ENCODE data around the gene GAREM1. TPM values are rescaled to one million over a fixed set of nuclear protein-coding genes. Genes with fewer than 3 reads are reported as not detected.

Gene GAREM1
- total and polyA plus RNA-seq, 2 experiments from 2014 or later: 6.9 to 7.1 TPM

DNA sequence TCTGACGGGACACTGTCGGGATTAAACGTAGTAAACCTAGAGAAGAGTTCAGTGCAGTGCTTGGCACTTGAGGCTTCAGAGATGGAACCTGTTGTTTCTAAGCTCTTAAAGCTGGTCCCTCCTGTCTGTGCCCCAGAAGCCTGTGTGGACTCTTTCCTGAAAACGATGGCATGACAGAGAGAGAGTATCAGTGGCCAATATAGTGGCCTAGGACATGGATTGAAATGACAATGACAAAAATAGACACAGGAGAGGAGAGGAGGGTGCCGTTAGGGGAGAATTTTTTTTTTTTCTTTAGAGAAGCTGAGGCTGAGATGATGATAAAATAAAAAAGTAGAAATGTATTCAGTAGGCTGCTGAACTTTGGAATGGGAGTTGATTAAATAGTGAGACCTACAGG lies 138.0 kb downstream of the GAREM1 start:
- no peaks in the 10 kb centered on the region for H3K9me2 ChIP-seq (replicated peaks; ENCODE audit: insufficient read depth)
- H3K9me3 ChIP-seq (ENCODE audit: low read depth): no peaks in the 10 kb centered on the region
- H4K20me1 ChIP-seq (ENCODE audit: insufficient read depth, poor library complexity, severe bottlenecking): no peaks in the 10 kb centered on the region
- H3K79me2 ChIP-seq: no peaks in the 10 kb centered on the region
- no peaks in the 10 kb centered on the region for H3K36me3 ChIP-seq (replicated peaks; ENCODE audit: insufficient read depth, low read depth)
- no peaks in the 10 kb centered on the region for H3K4me1 ChIP-seq (ENCODE audit: insufficient read depth)
- no peak overlapping the region for H3K27ac ChIP-seq
- no peak overlapping the region for H3K4me3 ChIP-seq
- TF ChIP-seq EZH2phosphoT487 (IDR thresholded peaks at IDR 0.05; ENCODE audit: low read depth, severe bottlenecking, unreplicated experiment): no peak
- TF ChIP-seq EZH2 (IDR thresholded peaks at IDR 0.05; ENCODE audit: borderline replicate concordance): no peak
- TF ChIP-seq, protein P1, sequence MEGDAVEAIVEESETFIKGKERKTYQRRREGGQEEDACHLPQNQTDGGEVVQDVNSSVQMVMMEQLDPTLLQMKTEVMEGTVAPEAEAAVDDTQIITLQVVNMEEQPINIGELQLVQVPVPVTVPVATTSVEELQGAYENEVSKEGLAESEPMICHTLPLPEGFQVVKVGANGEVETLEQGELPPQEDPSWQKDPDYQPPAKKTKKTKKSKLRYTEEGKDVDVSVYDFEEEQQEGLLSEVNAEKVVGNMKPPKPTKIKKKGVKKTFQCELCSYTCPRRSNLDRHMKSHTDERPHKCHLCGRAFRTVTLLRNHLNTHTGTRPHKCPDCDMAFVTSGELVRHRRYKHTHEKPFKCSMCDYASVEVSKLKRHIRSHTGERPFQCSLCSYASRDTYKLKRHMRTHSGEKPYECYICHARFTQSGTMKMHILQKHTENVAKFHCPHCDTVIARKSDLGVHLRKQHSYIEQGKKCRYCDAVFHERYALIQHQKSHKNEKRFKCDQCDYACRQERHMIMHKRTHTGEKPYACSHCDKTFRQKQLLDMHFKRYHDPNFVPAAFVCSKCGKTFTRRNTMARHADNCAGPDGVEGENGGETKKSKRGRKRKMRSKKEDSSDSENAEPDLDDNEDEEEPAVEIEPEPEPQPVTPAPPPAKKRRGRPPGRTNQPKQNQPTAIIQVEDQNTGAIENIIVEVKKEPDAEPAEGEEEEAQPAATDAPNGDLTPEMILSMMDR (IDR thresholded peaks at IDR 0.05; ENCODE audit: poor library complexity): no peak
- DNase-seq (ENCODE audit: low spot score): no peak
- H2AFZ ChIP-seq: no peak overlapping the region
- no peaks in the 10 kb centered on the region for H3K27me3 ChIP-seq
- WGBS (ENCODE audit: low lambda C conversion rate, missing lambda C conversion rate): 93% methylated on average over 5 of the region's 5 CpGs
- H3K4me2 ChIP-seq: no peak overlapping the region

DNA sequence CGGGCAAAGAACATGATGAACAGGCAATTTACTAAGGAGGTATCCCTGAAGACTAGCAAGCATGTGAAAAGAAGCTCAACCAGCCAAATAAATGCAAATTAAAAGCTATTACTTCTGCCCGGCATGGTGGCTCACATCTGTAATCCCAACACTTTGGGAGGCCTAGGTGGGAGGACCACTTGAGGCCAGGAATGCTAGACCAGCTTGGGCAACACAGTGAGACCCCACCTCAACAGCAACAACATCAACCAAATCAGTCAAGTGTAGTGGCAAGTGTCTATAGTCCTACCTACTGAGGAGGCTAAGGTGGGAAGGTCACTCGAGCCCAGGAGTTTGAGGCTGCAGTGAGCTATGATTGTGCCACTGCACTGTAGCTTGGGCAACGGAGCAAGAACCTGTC lies 141.7 kb downstream of the GAREM1 start:
- Histone ChIP-seq H3K27ac (no peak overlapping the region), H3K4me2 (no peak overlapping the region), H3K9me2 (replicated peaks; ENCODE audit: insufficient read depth) (no peaks in the 10 kb centered on the region), H3K9me3 (ENCODE audit: low read depth) (no peaks in the 10 kb centered on the region), H3K4me1 (ENCODE audit: insufficient read depth) (no peaks in the 10 kb centered on the region), H3K79me2 (no peaks in the 10 kb centered on the region), H3K4me3 (no peak overlapping the region), H3K36me3 (replicated peaks; ENCODE audit: insufficient read depth, low read depth) (no peaks in the 10 kb centered on the region), H2AFZ (no peak overlapping the region), H3K27me3 (no peaks in the 10 kb centered on the region), H4K20me1 (ENCODE audit: insufficient read depth, poor library complexity, severe bottlenecking) (no peaks in the 10 kb centered on the region)
- no peak for TF ChIP-seq EZH2 (IDR thresholded peaks at IDR 0.05; ENCODE audit: borderline replicate concordance)
- TF ChIP-seq, protein P1 (IDR thresholded peaks at IDR 0.05; ENCODE audit: poor library complexity): no peak
- no peak for TF ChIP-seq EZH2phosphoT487 (IDR thresholded peaks at IDR 0.05; ENCODE audit: low read depth, severe bottlenecking, unreplicated experiment)
- DNase-seq (ENCODE audit: low spot score): no peak
- WGBS (ENCODE audit: low lambda C conversion rate, missing lambda C conversion rate): 95% methylated on average over 4 of the region's 4 CpGs

DNA sequence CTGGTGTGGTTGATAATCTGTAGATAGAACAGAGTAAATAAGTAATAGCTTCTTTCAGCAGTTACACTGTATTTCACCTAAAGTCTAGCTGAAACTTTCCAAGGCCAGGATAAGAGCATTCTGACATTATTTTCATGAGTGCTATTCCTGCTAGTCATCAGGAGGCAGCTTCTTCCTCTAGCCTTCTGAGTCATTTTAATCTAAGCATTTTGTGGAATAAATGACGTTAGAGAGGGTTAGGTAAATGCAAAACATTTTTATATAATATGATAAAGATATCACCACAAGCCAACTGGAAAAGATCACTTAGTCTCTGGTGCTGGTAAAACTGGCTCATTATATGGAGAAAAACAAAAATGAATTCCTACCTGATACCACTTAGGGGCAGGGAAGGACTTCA lies 142.3 kb downstream of the GAREM1 start:
- no peaks in the 10 kb centered on the region for H3K4me1 ChIP-seq (ENCODE audit: insufficient read depth)
- H4K20me1 ChIP-seq (ENCODE audit: insufficient read depth, poor library complexity, severe bottlenecking): no peaks in the 10 kb centered on the region
- no peak for DNase-seq (ENCODE audit: low spot score)
- no peak overlapping the region for H3K27ac ChIP-seq
- 73% methylated on average over 1 of the region's 1 CpG for WGBS (ENCODE audit: low lambda C conversion rate, missing lambda C conversion rate)
- no peak overlapping the region for H3K4me2 ChIP-seq
- TF ChIP-seq EZH2 (IDR thresholded peaks at IDR 0.05; ENCODE audit: borderline replicate concordance) (no peak), EZH2phosphoT487 (IDR thresholded peaks at IDR 0.05; ENCODE audit: low read depth, severe bottlenecking, unreplicated experiment) (no peak)
- TF ChIP-seq, protein P1 (IDR thresholded peaks at IDR 0.05; ENCODE audit: poor library complexity): no peak
- no peak overlapping the region for H3K4me3 ChIP-seq
- H3K27me3 ChIP-seq: no peaks in the 10 kb centered on the region
- no peaks in the 10 kb centered on the region for H3K9me2 ChIP-seq (replicated peaks; ENCODE audit: insufficient read depth)
- no peaks in the 10 kb centered on the region for H3K79me2 ChIP-seq
- no peak overlapping the region for H2AFZ ChIP-seq
- H3K9me3 ChIP-seq (ENCODE audit: low read depth): no peaks in the 10 kb centered on the region
- H3K36me3 ChIP-seq (replicated peaks; ENCODE audit: insufficient read depth, low read depth): no peaks in the 10 kb centered on the region
